HUES6 (cell line): ENCODE measurements around the gene FAS.

Experiments used
- H3K27ac ChIP-seq: 2 replicates; pipeline ENCODE4 v1.7.0; 2013; ENCODE audit warnings: low read depth, mild to moderate bottlenecking, low read length, inconsistent platforms
- H3K27me3 ChIP-seq: 2 replicates; pipeline ENCODE4 v1.6.1; 2013; ENCODE audit warnings: low read length; ENCODE audit not compliant: control insufficient read depth, insufficient read depth
- H3K36me3 ChIP-seq: 2 replicates; pipeline ENCODE4 v1.6.1; 2013; ENCODE audit warnings: low read length; ENCODE audit not compliant: control insufficient read depth, insufficient read depth
- H3K4me1 ChIP-seq: 2 replicates; pipeline ENCODE4 v1.6.1; 2013; ENCODE audit warnings: low read length; ENCODE audit not compliant: control insufficient read depth, insufficient read depth
- H3K4me3 ChIP-seq: 2 replicates; pipeline ENCODE4 v1.5.1; 2013; ENCODE audit warnings: low read depth, low read length
- H3K9ac ChIP-seq: one replicate; pipeline ENCODE4 v1.6.1; 2013; ENCODE audit warnings: mild to moderate bottlenecking, low read length
- H3K9me3 ChIP-seq: 2 replicates; pipeline ENCODE4 v1.6.1; 2013; ENCODE audit warnings: low read depth, low read length; ENCODE audit not compliant: control insufficient read depth, insufficient read depth

The FAS gene

GRCh38 chr10:88983206-88983605 is 7.4 kb upstream of the FAS start:
- Histone ChIP-seq H3K4me1 (peaks cover 10% of the 10 kb centered on the region; the same call in 1 of the 2 replicates), H3K9ac (no peak overlapping the region), H3K4me3 (no peak overlapping the region), H3K9me3 (no peaks in the 10 kb centered on the region), H3K27me3 (no peaks in the 10 kb centered on the region), H3K27ac (no peak overlapping the region), H3K36me3 (no peaks in the 10 kb centered on the region)

GRCh38 chr10:88983939-88984338 is 6.7 kb upstream of the FAS start:
- Histone ChIP-seq H3K9ac (no peak overlapping the region), H3K4me1 (peaks cover 10% of the 10 kb centered on the region; the same call in 1 of the 2 replicates), H3K36me3 (no peaks in the 10 kb centered on the region), H3K27ac (no peak overlapping the region), H3K9me3 (no peaks in the 10 kb centered on the region), H3K27me3 (no peaks in the 10 kb centered on the region), H3K4me3 (no peak overlapping the region)

- no peak overlapping the region for H3K27ac ChIP-seq
- no peaks in the 10 kb centered on the region for H3K9me3 ChIP-seq
- H3K9ac ChIP-seq = no peak overlapping the region
- H3K4me3 ChIP-seq = no peak overlapping the region
- H3K4me1 ChIP-seq = peaks cover 6% of the 10 kb centered on the region; the same call in 1 of the 2 replicates
- peaks cover 5% of the 10 kb centered on the region for H3K27me3 ChIP-seq
- no peaks in the 10 kb centered on the region for H3K36me3 ChIP-seq
Measured at GRCh38 chr10:88984525-88984924, 6.1 kb upstream of the FAS start.

GRCh38 chr10:88986549-88987242 is 3.9 kb upstream of the FAS start:
- no peak overlapping the region for H3K9ac ChIP-seq
- H3K9me3 ChIP-seq = no peaks in the 10 kb centered on the region
- H3K4me1 ChIP-seq = peaks cover 4% of the 10 kb centered on the region; the same call in 1 of the 2 replicates
- H3K27ac ChIP-seq = no peak overlapping the region
- H3K36me3 ChIP-seq = no peaks in the 10 kb centered on the region
- H3K27me3 ChIP-seq = peaks cover 23% of the 10 kb centered on the region
- H3K4me3 ChIP-seq = no peak overlapping the region

GRCh38 chr10:88987243-88987725 is 3.3 kb upstream of the FAS start:
- H3K36me3 ChIP-seq = no peaks in the 10 kb centered on the region
- H3K4me1 ChIP-seq = peaks cover 4% of the 10 kb centered on the region; the same call in 1 of the 2 replicates
- no peak overlapping the region for H3K9ac ChIP-seq
- H3K9me3 ChIP-seq = no peaks in the 10 kb centered on the region
- no peak overlapping the region for H3K4me3 ChIP-seq
- peaks cover 26% of the 10 kb centered on the region for H3K27me3 ChIP-seq
- no peak overlapping the region for H3K27ac ChIP-seq

- Histone ChIP-seq H3K4me1 (peaks cover 4% of the 10 kb centered on the region; the same call in 1 of the 2 replicates), H3K27ac (no peak overlapping the region), H3K27me3 (peaks cover 26% of the 10 kb centered on the region), H3K36me3 (no peaks in the 10 kb centered on the region), H3K4me3 (no peak overlapping the region), H3K9me3 (no peaks in the 10 kb centered on the region), H3K9ac (no peak overlapping the region)
Measured at GRCh38 chr10:88987840-88988239, 2.8 kb upstream of the FAS start.

GRCh38 chr10:88989423-88989822 is 1.2 kb upstream of the FAS start:
- Histone ChIP-seq H3K9ac (no peak overlapping the region), H3K27me3 (peaks cover 26% of the 10 kb centered on the region), H3K9me3 (no peaks in the 10 kb centered on the region), H3K36me3 (no peaks in the 10 kb centered on the region), H3K4me1 (peaks cover 12% of the 10 kb centered on the region), H3K27ac (no peak overlapping the region), H3K4me3 (no peak overlapping the region)

- Histone ChIP-seq H3K9me3 (no peaks in the 10 kb centered on the region), H3K4me3 (peak overlapping the region; percentile 76), H3K9ac (peak overlapping the region; percentile 68), H3K27ac (no peak overlapping the region), H3K27me3 (peaks cover 26% of the 10 kb centered on the region), H3K4me1 (peaks cover 12% of the 10 kb centered on the region), H3K36me3 (no peaks in the 10 kb centered on the region)
Measured at GRCh38 chr10:88989824-88990383, 694 bp upstream of the FAS start.

GRCh38 chr10:88991161-88991898 is 732 bp downstream of the FAS start:
- Histone ChIP-seq H3K27me3 (peaks cover 26% of the 10 kb centered on the region), H3K4me3 (peak overlapping the region; percentile 76), H3K9ac (peak overlapping the region; percentile 68), H3K9me3 (no peaks in the 10 kb centered on the region), H3K36me3 (no peaks in the 10 kb centered on the region), H3K4me1 (peaks cover 8% of the 10 kb centered on the region), H3K27ac (peak overlapping the region; percentile 9; the same call in 1 of the 2 replicates)

- H3K9me3 ChIP-seq = no peaks in the 10 kb centered on the region
- peaks cover 26% of the 10 kb centered on the region for H3K27me3 ChIP-seq
- H3K36me3 ChIP-seq = no peaks in the 10 kb centered on the region
- no peak overlapping the region for H3K9ac ChIP-seq
- H3K4me1 ChIP-seq = peaks cover 8% of the 10 kb centered on the region
- no peak overlapping the region for H3K27ac ChIP-seq
- peak overlapping the region; percentile 76 for H3K4me3 ChIP-seq
Measured at GRCh38 chr10:88991899-88992320, 1.3 kb downstream of the FAS start.
